ENCODE data around the gene TNRC18. TPM values are rescaled to one million over a fixed set of nuclear protein-coding genes. Genes with fewer than 3 reads are reported as not detected.

The TNRC18 gene
- total and polyA plus RNA-seq, 2 of the 8 experiments (the other 6 are each of a cell fraction or from before 2014, with no cell fraction given): 1.7 to 8.6 TPM

DNA sequence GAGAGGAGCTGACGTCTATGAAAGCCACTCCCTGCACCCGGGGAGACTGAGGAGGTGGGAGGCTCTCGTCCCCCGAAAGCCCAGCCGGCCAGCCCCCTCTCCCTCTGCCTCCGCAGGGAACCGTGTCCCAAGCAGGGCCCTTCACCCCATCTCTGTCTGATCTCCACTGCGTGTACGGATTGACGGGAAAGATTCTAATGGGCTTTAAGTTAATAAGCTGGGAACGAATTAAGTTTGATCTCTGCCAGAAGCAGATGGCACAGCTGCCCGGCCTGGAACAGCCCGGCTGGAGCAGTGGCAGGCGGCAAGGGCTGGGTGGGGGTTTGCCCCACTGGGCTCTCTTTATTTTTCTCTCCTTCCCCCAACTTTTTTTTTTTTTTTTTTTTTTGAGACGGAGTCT, 147.0 kb downstream of the TNRC18 start (continued):
- TF ChIP-seq, protein P1, sequence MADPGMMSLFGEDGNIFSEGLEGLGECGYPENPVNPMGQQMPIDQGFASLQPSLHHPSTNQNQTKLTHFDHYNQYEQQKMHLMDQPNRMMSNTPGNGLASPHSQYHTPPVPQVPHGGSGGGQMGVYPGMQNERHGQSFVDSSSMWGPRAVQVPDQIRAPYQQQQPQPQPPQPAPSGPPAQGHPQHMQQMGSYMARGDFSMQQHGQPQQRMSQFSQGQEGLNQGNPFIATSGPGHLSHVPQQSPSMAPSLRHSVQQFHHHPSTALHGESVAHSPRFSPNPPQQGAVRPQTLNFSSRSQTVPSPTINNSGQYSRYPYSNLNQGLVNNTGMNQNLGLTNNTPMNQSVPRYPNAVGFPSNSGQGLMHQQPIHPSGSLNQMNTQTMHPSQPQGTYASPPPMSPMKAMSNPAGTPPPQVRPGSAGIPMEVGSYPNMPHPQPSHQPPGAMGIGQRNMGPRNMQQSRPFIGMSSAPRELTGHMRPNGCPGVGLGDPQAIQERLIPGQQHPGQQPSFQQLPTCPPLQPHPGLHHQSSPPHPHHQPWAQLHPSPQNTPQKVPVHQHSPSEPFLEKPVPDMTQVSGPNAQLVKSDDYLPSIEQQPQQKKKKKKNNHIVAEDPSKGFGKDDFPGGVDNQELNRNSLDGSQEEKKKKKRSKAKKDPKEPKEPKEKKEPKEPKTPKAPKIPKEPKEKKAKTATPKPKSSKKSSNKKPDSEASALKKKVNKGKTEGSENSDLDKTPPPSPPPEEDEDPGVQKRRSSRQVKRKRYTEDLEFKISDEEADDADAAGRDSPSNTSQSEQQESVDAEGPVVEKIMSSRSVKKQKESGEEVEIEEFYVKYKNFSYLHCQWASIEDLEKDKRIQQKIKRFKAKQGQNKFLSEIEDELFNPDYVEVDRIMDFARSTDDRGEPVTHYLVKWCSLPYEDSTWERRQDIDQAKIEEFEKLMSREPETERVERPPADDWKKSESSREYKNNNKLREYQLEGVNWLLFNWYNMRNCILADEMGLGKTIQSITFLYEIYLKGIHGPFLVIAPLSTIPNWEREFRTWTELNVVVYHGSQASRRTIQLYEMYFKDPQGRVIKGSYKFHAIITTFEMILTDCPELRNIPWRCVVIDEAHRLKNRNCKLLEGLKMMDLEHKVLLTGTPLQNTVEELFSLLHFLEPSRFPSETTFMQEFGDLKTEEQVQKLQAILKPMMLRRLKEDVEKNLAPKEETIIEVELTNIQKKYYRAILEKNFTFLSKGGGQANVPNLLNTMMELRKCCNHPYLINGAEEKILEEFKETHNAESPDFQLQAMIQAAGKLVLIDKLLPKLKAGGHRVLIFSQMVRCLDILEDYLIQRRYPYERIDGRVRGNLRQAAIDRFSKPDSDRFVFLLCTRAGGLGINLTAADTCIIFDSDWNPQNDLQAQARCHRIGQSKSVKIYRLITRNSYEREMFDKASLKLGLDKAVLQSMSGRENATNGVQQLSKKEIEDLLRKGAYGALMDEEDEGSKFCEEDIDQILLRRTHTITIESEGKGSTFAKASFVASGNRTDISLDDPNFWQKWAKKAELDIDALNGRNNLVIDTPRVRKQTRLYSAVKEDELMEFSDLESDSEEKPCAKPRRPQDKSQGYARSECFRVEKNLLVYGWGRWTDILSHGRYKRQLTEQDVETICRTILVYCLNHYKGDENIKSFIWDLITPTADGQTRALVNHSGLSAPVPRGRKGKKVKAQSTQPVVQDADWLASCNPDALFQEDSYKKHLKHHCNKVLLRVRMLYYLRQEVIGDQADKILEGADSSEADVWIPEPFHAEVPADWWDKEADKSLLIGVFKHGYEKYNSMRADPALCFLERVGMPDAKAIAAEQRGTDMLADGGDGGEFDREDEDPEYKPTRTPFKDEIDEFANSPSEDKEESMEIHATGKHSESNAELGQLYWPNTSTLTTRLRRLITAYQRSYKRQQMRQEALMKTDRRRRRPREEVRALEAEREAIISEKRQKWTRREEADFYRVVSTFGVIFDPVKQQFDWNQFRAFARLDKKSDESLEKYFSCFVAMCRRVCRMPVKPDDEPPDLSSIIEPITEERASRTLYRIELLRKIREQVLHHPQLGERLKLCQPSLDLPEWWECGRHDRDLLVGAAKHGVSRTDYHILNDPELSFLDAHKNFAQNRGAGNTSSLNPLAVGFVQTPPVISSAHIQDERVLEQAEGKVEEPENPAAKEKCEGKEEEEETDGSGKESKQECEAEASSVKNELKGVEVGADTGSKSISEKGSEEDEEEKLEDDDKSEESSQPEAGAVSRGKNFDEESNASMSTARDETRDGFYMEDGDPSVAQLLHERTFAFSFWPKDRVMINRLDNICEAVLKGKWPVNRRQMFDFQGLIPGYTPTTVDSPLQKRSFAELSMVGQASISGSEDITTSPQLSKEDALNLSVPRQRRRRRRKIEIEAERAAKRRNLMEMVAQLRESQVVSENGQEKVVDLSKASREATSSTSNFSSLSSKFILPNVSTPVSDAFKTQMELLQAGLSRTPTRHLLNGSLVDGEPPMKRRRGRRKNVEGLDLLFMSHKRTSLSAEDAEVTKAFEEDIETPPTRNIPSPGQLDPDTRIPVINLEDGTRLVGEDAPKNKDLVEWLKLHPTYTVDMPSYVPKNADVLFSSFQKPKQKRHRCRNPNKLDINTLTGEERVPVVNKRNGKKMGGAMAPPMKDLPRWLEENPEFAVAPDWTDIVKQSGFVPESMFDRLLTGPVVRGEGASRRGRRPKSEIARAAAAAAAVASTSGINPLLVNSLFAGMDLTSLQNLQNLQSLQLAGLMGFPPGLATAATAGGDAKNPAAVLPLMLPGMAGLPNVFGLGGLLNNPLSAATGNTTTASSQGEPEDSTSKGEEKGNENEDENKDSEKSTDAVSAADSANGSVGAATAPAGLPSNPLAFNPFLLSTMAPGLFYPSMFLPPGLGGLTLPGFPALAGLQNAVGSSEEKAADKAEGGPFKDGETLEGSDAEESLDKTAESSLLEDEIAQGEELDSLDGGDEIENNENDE (IDR thresholded peaks at IDR 0.05; ENCODE audit: insufficient replicate concordance, low read length): no peak
